MM.1S (cell line): Measurements from ENCODE around the gene ZNF425.
"Not testable (repeated sequence)": the region's sequence is repeated elsewhere in the genome, so short reads cannot be mapped to it uniquely, and the experiment has no call there.

ENCODE experiments used
- DNase-seq: peaks from one replicate; pipeline ENCODE4 v3.0.0-alpha.2; 2015
- H2AFZ ChIP-seq: fragments of 300-600 bp; sonication (generic); 2 replicates; pipeline ENCODE4 v1.6.0; 2016; ENCODE audit warnings: antibody characterized with exemption, low read length
- H3F3A ChIP-seq: fragments of 300-600 bp; sonication (generic); 2 replicates; pipeline ENCODE4 v1.6.1; 2016; ENCODE audit warnings: mild to moderate bottlenecking, antibody characterized with exemption, low read length, moderate library complexity, mixed read lengths; ENCODE audit not compliant: insufficient read depth
- H3K27ac ChIP-seq: fragments of 300-600 bp; sonication (generic); 2 replicates; pipeline ENCODE4 v1.5.1; 2016; ENCODE audit warnings: mild to moderate bottlenecking, low read length
- H3K27me3 ChIP-seq: fragments of 300-600 bp; sonication (generic); replicated peaks from 2 replicates; pipeline ENCODE4 v1.6.0; 2016; ENCODE audit warnings: low read length; ENCODE audit not compliant: insufficient read depth
- H3K36me3 ChIP-seq: fragments of 300-600 bp; sonication (generic); replicated peaks from 2 replicates; pipeline ENCODE4 v1.6.1; 2016; ENCODE audit warnings: mild to moderate bottlenecking, low read length, mixed read lengths; ENCODE audit not compliant: insufficient read depth
- H3K4me1 ChIP-seq: fragments of 300-600 bp; sonication (generic); 2 replicates; pipeline ENCODE4 v1.6.1; 2016; ENCODE audit warnings: low read length, mixed read lengths
- H3K4me2 ChIP-seq: fragments of 300-600 bp; sonication (generic); 2 replicates; pipeline ENCODE4 v1.6.0; 2016; ENCODE audit warnings: low read depth, low read length
- H3K4me3 ChIP-seq: fragments of 300-600 bp; sonication (generic); 2 replicates; pipeline ENCODE4 v1.5.1; 2016; ENCODE audit warnings: low read length, mixed read lengths
- H3K79me2 ChIP-seq: fragments of 300-600 bp; sonication (generic); 2 replicates; pipeline ENCODE4 v1.6.1; 2016; ENCODE audit warnings: mixed run types, low read length, mixed read lengths
- H3K9ac ChIP-seq: fragments of 300-600 bp; sonication (generic); 2 replicates; pipeline ENCODE4 v1.6.1; 2016; ENCODE audit warnings: low read length, mixed read lengths
- H3K9me2 ChIP-seq: fragments of 300-600 bp; sonication (generic); replicated peaks from 2 replicates; pipeline ENCODE4 v1.6.1; 2016; ENCODE audit warnings: mild to moderate bottlenecking, low read length, mixed read lengths; ENCODE audit not compliant: insufficient read depth
- H3K9me3 ChIP-seq: fragments of 300-600 bp; sonication (generic); replicated peaks from 2 replicates; pipeline ENCODE4 v1.6.1; 2016; ENCODE audit warnings: mild to moderate bottlenecking, low read length, mixed read lengths; ENCODE audit not compliant: insufficient read depth
- H4K20me1 ChIP-seq: fragments of 300-600 bp; sonication (generic); 2 replicates; pipeline ENCODE4 v1.6.1; 2016; ENCODE audit warnings: mild to moderate bottlenecking, low read length, moderate library complexity, mixed read lengths; ENCODE audit not compliant: insufficient read depth
- EZH2 ChIP-seq: fragments of 300-600 bp; sonication (generic); optimal IDR thresholded peaks from 2 replicates; pipeline ENCODE3; 2017; ENCODE audit warnings: low read depth, mild to moderate bottlenecking, antibody characterized with exemption, low read length, mixed read lengths
- EZH2phosphoT487 ChIP-seq: fragments of 300-600 bp; sonication (generic); IDR thresholded peaks from 2 replicates; pipeline ENCODE4 v1.6.1; 2018; ENCODE audit warnings: antibody characterized with exemption, low read length
- TF ChIP-seq, protein P1 (sequence below): fragments of 300-600 bp; sonication (generic); IDR thresholded peaks from 2 replicates; pipeline ENCODE4 v1.5.1; 2016; ENCODE audit warnings: antibody characterized with exemption, low read length, mixed read lengths

Gene ZNF425

DNA sequence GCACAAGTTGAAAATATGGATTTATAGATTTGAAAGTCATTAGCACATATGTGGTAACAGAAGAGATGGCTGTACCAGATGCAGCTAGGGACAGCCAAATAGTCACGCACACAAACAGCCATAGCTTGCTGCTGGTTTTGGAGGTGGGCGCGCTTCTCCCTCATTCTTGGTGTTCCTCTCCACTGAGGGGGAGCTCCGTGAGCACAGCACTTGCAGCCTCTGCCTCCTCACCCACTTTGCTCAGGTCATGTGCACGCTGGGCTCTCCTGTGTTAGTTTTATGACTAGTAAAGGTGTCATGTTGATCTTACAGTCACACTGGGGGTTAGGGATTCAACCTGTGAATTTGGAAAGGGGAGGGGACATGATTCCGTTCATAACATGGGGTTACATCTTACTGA is 27.1 kb downstream of the ZNF425 start:
- Histone ChIP-seq H4K20me1 (no peaks in the 10 kb centered on the region), H3K27ac (no peak overlapping the region), H2AFZ (no peak overlapping the region), H3K36me3 (no peaks in the 10 kb centered on the region), H3K4me1 (no peaks in the 10 kb centered on the region), H3K4me3 (no peak overlapping the region), H3K9me2 (no peaks in the 10 kb centered on the region), H3K27me3 (no peaks in the 10 kb centered on the region), H3K79me2 (no peaks in the 10 kb centered on the region), H3K9ac (no peak overlapping the region), H3F3A (no peaks in the 10 kb centered on the region), H3K9me3 (no peaks in the 10 kb centered on the region), H3K4me2 (no peak overlapping the region)
- TF ChIP-seq, protein P1, sequence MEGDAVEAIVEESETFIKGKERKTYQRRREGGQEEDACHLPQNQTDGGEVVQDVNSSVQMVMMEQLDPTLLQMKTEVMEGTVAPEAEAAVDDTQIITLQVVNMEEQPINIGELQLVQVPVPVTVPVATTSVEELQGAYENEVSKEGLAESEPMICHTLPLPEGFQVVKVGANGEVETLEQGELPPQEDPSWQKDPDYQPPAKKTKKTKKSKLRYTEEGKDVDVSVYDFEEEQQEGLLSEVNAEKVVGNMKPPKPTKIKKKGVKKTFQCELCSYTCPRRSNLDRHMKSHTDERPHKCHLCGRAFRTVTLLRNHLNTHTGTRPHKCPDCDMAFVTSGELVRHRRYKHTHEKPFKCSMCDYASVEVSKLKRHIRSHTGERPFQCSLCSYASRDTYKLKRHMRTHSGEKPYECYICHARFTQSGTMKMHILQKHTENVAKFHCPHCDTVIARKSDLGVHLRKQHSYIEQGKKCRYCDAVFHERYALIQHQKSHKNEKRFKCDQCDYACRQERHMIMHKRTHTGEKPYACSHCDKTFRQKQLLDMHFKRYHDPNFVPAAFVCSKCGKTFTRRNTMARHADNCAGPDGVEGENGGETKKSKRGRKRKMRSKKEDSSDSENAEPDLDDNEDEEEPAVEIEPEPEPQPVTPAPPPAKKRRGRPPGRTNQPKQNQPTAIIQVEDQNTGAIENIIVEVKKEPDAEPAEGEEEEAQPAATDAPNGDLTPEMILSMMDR: no peak
- TF ChIP-seq EZH2 (no peak), EZH2phosphoT487 (no peak)
- no peak for DNase-seq

DNA sequence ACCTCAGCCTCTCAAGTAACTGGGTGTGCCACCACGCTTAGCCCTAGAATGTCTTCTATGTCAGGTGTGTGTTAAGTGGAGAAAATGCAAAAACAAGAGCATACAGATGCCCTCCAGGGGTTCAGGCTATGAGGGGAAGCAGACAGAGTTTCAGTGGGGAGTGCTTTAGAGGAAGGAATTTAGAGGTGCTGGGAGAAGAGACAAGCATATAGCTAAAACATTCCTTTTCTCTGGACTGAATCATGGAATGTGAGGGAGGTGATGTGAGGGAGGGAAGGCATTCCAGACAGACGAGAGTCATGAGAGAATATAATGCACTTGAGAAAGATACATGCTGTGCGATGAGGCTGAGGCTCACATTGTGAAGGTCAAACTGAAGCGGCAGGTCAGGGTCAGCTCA is 29.0 kb downstream of the ZNF425 start:
- TF ChIP-seq, protein P1: no peak
- no peak for TF ChIP-seq EZH2phosphoT487
- TF ChIP-seq EZH2: no peak
- H3K27ac ChIP-seq: no peak overlapping the region
- H3K36me3 ChIP-seq: no peaks in the 10 kb centered on the region
- no peak for DNase-seq
- H3K79me2 ChIP-seq: no peaks in the 10 kb centered on the region
- H4K20me1 ChIP-seq: no peaks in the 10 kb centered on the region
- H3K9ac ChIP-seq: no peak overlapping the region
- no peaks in the 10 kb centered on the region for H3K4me1 ChIP-seq
- H3F3A ChIP-seq: no peaks in the 10 kb centered on the region
- H3K9me2 ChIP-seq: no peaks in the 10 kb centered on the region
- no peak overlapping the region for H3K4me2 ChIP-seq
- no peak overlapping the region for H2AFZ ChIP-seq
- no peaks in the 10 kb centered on the region for H3K27me3 ChIP-seq
- no peaks in the 10 kb centered on the region for H3K9me3 ChIP-seq
- no peak overlapping the region for H3K4me3 ChIP-seq

DNA sequence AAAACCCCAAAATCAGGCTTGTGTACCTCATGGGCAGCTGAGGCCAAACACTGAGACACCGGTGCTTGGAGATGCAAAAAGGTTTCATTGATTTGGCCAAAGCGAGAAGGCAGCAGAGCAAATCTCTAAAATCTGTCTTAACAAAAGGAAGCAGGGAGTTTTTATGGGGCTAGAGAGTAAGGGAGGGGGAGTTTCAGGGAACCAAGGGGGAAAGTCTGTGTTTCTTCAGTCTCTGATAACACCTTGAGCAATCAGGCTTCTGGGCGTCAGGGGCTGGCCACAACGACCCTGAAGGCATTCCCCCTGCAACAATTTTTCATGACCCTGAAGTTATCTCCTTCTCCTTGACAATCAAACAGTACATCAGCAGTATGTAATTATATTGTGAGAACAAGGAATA is 32.9 kb downstream of the ZNF425 start:
- Histone ChIP-seq H3K36me3 (no peaks in the 10 kb centered on the region), H3K9me3 (no peaks in the 10 kb centered on the region), H3F3A (no peaks in the 10 kb centered on the region), H3K4me1 (no peaks in the 10 kb centered on the region), H3K27ac (no peak overlapping the region), H3K9ac (no peak overlapping the region), H3K27me3 (no peaks in the 10 kb centered on the region), H3K4me3 (no peak overlapping the region), H3K79me2 (peaks cover 13% of the 10 kb centered on the region), H4K20me1 (no peaks in the 10 kb centered on the region), H3K9me2 (no peaks in the 10 kb centered on the region), H2AFZ (no peak overlapping the region), H3K4me2 (no peak overlapping the region)
- TF ChIP-seq EZH2phosphoT487 (no peak), EZH2 (no peak)
- TF ChIP-seq, protein P1: no peak
- no peak for DNase-seq

DNA sequence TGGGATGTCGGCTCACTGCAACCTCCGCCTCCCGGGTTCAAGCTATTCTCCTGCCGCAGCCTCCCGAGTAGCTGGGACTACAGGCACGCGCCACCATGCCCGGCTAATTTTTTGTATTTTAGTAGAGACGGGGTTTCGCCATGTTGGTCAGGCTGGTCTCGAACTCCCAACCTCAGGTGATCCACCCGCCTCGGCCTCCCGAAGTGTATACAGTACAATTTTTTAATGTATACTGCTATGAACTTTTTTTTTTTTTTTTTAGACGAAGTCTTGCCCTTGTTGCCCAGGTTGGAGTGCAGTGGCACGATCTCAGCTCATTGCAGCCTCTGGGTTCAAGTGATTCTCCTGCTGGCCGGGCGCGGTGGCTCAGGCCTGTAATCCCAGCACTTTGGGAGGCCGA is 33.9 kb downstream of the ZNF425 start:
- not testable (repeated sequence) for H3K4me2 ChIP-seq, H3K9me2 ChIP-seq, H3F3A ChIP-seq, H2AFZ ChIP-seq, H3K4me1 ChIP-seq, H3K36me3 ChIP-seq, H3K9me3 ChIP-seq, H3K27ac ChIP-seq, DNase-seq, H3K27me3 ChIP-seq, H3K9ac ChIP-seq, H4K20me1 ChIP-seq, H3K4me3 ChIP-seq
- H3K79me2 ChIP-seq: peaks cover 13% of the 10 kb centered on the region
